A172 (cell line): ENCODE measurements around the gene ACE2. TPM values are rescaled to one million over a fixed set of nuclear protein-coding genes. Genes with fewer than 3 reads are reported as not detected.
A peak's percentile ranks its signal among the peaks of the same experiment; 100 is the strongest.

ENCODE experiments used
- DNase-seq: peaks from one replicate; pipeline ENCODE4 v3.0.0-alpha.2; 2015; ENCODE audit warnings: low spot score
- total RNA-seq: library from RNA; depleted of rRNA; stranded (reverse); fragments of >200 nt; shearing (Covaris generic); gene quantifications from 2 replicates; pipeline ENCODE4 v1.2.3, GENCODE V29; 2014

The ACE2 gene
- total RNA-seq, 1 experiment from 2014 or later: not detected

GRCh38 chrX:15576019-15576418, 24.7 kb downstream of the ACE2 start:
- DNase-seq: no peak

- DNase-seq: no peak
Observed at GRCh38 chrX:15574017-15574416, 26.7 kb downstream of the ACE2 start.

- no peak for DNase-seq
Observed at GRCh38 chrX:15570145-15570544, 30.6 kb downstream of the ACE2 start.

- no peak for DNase-seq
Observed at GRCh38 chrX:15567886-15568616, 32.7 kb downstream of the ACE2 start.

- no peak for DNase-seq
Observed at GRCh38 chrX:15567267-15567666, 33.5 kb downstream of the ACE2 start.

- DNase-seq: no peak
Observed at GRCh38 chrX:15566244-15566643, 34.5 kb downstream of the ACE2 start.

GRCh38 chrX:15564981-15565579, 35.7 kb downstream of the ACE2 start:
- DNase-seq: peak; percentile 70

- no peak for DNase-seq
Observed at GRCh38 chrX:15563056-15563455, 37.7 kb downstream of the ACE2 start.

GRCh38 chrX:15560924-15561323, 39.8 kb downstream of the ACE2 start:
- DNase-seq: no peak

- no peak for DNase-seq
Observed at GRCh38 chrX:15559227-15559626, 41.5 kb downstream of the ACE2 start.

GRCh38 chrX:15549189-15550012, 51.4 kb downstream of the ACE2 start:
- DNase-seq: no peak

- DNase-seq: no peak
Observed at GRCh38 chrX:15547356-15547755, 53.4 kb downstream of the ACE2 start.

- no peak for DNase-seq
Observed at GRCh38 chrX:15546745-15547144, 54.0 kb downstream of the ACE2 start.

GRCh38 chrX:15530318-15530717, 70.4 kb downstream of the ACE2 start:
- DNase-seq: peak; percentile 47

GRCh38 chrX:15529165-15529564, 71.6 kb downstream of the ACE2 start:
- no peak for DNase-seq

GRCh38 chrX:15525664-15526416, 74.9 kb downstream of the ACE2 start:
- DNase-seq: no peak

- peak; percentile 76 for DNase-seq
Observed at GRCh38 chrX:15524417-15524816, 76.3 kb downstream of the ACE2 start.

- DNase-seq: no peak
Observed at GRCh38 chrX:15523088-15523487, 77.7 kb downstream of the ACE2 start.

- no peak for DNase-seq
Observed at GRCh38 chrX:15522464-15522863, 78.3 kb downstream of the ACE2 start.

GRCh38 chrX:15515931-15516330, 84.8 kb downstream of the ACE2 start:
- no peak for DNase-seq

GRCh38 chrX:15514279-15514678, 86.5 kb downstream of the ACE2 start:
- DNase-seq: no peak

GRCh38 chrX:15512401-15512965, 88.3 kb downstream of the ACE2 start:
- DNase-seq: peak; percentile 49
